ENCODE results near the gene CPXM2. TPM values are rescaled to one million over a fixed set of nuclear protein-coding genes. Genes with fewer than 3 reads are reported as not detected.

Gene CPXM2
- total RNA-seq = 0.34 and 0.45 TPM in 2 replicates

DNA sequence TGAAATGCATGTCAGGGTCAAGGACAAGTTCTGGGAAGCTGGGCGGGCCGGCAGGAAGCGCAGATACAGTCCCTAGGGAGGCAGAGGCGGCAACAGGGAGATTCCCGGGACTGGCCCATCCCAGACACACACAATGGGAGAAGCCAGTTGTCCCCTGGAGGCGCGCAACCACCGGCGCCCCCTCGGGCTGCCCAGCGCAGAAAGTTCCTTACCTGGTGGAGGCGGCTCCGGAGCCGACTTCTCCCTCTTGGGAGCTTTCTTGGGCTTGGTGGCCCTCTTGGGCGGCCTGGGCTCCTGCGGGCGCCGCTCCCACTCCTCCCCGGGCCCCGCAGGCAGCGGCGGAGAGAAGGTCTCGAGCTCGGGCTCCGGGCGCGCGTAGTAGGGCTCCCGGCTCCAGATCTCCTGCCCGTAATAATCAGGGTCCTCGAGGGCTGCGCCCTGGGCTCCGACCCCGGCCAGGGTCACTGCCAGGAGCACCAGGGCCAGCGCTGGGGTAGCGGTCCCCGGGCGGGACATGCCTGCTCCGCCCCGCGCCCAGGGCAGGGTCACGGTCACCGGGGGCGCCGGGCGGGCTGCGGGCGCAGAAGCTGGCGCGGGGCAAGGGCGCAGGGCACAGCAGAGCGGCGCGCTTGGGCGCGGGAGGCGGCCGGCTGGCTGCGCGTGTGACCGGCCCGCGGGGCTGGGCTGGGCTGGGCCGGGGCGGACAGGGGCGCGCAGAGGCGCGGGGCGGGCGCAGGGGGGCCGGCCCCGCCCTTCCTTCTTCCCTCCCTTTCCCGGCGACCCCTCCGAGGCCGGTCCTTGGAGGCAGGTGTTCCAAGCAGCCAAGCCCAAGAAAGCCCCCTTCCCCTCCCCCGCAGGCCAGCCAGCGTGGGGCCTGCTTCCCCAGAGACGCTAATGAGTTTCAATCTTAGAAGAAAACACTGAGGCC is at the start of gene CPXM2:
Gene CPXM2, minus strand, starts transcription at position 664 of the 928 bp plus-strand sequence. Its CDS starts 148 bp downstream, at position 516.

Other genes with a start within 250 kb of the CPXM2 start
- not detected in 2 replicates for gene GPR26, start 225.5 kb downstream of the CPXM2 start, total RNA-seq
- gene CHST15, start 201.8 kb upstream of the CPXM2 start, total RNA-seq = 2.9 and 3.0 TPM in 2 replicates

All from bronchus fibroblast of lung (primary cell).